Activated CD4-positive, alpha-beta T cell treated with anti-CD3 and anti-CD28 coated beads, Interleukin-2, amount 50 U/mL, for 4 hours (primary cell): ENCODE results near the gene SRC.

Source experiments
- DNase-seq, 2 experiments: peaks; one replicate each; pipeline ENCODE4 v3.0.0-alpha.2; 2020

Gene SRC

GRCh38 chr20:37351689-37352607 is 6.0 kb downstream of the SRC start:
- no peak for DNase-seq

- no peak for DNase-seq
These were observed 6.7 kb downstream of the SRC start for GRCh38 chr20:37352608-37352980.

DNA sequence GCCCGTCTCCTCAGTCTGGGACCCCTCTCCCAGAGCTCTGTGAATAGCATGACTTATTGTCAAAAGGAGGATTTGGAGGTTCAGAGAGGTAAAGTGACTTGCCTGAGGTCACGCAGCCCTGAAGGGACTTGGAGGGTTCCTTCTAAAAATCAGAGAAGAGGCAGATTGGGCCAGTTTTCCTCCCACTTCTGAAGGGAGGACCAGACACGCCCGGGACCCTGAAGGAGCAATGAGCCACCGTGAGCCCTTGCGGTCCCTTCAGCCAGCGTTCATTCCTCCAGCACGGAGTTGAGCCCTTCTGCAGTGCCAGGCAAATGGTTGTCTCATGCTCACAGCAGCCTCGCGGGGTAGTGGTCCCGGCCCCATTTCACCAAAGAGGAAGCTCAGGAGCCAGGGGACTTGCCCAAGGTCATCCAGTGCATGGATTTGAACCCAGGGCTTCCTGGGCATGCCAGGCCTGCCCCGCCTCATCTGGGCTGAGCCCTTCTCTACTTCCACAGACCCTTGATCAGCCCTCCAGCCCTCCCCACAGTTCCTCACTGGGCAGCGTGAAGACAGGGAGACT is 7.4 kb downstream of the SRC start:
- no peak for DNase-seq

- DNase-seq: no peak
These were observed 8.6 kb downstream of the SRC start for GRCh38 chr20:37354210-37355195.

- no peak for DNase-seq
These were observed 9.6 kb downstream of the SRC start for GRCh38 chr20:37355252-37356180.

GRCh38 chr20:37356387-37356786 is 10.4 kb downstream of the SRC start:
- DNase-seq: no peak

- DNase-seq: no peak
These were observed 11.0 kb downstream of the SRC start for GRCh38 chr20:37356961-37357371.

DNA sequence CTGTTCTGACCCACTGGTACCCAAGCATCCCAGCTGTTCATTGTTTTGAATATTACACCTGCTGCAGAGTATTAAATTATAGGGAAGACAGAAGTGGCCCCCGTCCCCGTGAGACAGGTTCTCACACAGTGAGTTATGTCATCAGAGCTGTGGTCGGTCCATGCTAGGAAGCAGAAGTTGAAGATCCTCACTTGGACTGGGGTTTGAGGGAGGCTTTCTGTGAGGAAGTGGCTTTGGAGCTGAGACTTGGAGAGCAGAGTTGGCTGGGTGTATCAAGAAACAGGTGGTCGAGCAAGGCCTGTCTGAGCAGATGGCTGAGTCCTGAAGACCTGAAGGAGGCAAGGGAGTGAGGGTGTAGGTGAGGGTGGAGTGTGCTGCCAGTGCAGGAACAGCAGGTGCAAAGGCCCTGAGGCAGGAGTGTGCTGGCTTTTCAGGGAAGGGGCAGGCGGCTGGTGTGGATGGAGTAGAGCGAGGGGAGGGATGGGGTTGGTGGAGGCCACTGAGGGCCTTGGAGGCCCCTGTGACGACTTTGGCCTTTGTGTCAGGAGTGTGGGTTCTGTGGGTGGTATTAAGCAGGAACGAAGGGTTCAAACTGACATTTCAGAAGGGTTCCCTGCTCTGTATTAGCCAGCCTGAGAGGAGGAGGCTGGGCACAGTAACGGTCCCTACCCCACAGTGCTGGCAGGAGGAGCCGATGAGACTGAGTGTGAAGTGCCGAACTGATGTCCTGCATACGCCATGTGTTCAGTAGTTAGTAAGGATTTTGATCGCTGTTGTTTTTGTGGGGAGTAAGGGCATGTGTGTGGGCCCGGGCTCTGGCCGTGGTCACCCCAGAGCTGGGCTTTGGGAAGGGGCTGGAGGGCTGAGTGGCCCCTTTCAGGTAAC is 11.8 kb downstream of the SRC start:
- DNase-seq: no peak

DNA sequence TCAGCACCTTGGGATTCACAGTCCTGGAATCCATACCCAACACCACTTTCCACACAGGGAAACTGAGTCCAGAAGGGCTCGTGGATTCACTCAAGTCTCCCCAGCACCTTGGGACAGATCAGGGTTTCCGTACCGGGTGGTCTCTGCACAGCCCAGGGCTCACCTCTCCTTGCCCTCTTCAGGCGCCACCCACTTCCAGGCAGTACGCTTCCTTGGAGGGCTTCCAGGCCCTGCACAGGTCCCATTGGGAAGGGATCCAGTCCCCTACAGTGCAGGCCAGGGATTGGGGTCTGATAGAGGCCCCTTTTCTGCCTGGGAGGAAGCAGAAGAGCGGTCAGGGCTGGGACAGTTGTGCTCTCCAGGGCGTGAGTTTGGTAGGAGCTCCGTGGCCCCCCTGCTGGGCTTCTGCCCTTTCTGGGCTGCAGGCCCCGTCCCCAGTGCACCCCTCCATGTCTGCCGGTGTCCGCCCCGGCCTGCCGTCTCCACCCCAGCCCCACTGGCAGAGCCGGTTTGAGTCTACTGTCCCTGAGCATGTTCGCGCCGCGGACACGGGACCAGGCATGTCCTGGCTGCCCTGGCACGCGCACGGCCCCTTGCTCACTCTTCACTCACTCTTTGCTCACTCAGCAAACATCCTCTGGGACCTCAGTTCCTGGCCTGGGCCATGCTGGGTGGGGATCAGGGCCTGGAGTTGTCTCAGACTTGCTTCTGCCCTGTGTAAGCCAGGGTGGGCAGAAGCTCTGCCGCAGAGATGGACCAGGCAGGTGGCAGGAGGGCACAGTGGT is 12.6 kb downstream of the SRC start:
- DNase-seq: no peak

- no peak for DNase-seq
These were observed 13.4 kb downstream of the SRC start for GRCh38 chr20:37359331-37359730.

- no peak for DNase-seq
These were observed 13.9 kb downstream of the SRC start for GRCh38 chr20:37359836-37360235.

GRCh38 chr20:37360391-37361115 is 14.6 kb downstream of the SRC start:
- no peak for DNase-seq

DNA sequence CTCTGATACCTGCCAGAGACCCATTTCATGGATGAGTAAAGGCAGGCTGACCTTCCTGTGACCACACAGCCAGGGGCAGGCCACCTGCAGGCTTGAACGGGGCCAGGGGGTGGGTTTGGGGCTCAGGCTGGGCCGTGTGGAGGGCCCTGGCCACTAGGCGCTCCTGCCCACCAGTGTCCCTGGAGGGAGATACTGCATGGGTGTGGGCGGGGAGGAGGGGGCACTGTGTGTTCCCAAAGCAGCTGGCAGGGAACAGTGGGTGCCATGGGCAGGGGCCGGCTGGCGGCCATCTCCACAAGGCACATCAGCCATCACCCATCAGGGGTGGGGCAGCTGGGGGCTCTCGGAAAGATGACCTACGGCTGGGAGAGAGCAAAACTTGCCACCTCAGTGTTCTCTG is 15.4 kb downstream of the SRC start:
- DNase-seq: no peak

GRCh38 chr20:37362231-37362792 is 16.4 kb downstream of the SRC start:
- no peak for DNase-seq

GRCh38 chr20:37362821-37363220 is 16.9 kb downstream of the SRC start:
- no peak for DNase-seq

DNA sequence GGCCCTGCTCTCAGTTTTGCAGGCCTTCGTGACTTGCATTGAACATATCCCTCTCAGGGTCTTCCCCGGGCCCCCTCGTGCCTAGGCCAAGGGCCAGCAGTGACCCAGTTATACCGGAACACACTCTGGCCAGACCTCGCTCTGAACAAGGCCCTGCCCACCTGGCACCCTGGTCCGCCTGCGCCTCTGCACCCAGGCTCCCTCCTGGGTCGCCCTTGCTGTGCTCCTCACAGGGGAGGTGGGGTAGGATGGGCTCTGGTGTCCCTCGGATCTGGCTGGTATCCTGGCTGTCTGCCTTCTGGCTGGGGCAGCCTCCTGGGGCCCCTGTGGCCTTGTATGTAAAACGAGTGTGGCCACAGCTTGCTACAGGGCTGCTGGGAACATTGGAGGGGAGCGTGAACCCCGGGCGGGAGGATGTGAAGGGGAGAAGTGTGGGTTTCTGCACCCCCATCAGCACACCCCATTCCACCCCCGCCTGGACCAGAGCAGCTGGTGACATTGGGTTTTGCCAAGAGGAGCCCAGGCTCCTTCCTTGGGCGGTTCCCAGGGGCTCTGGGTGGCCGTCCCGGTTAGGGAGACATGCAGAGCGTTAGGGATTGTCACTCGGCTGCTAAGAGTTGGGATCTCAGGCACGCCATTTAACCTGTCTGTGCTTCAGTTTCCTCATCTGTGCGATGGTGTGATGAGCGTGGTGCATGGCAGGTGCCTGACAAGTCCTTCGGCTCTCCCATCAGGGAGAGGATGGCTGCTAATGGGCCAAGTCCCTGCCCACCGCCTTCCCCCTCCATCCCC is 17.5 kb downstream of the SRC start:
- no peak for DNase-seq

GRCh38 chr20:37364013-37364926 is 18.3 kb downstream of the SRC start:
- DNase-seq: no peak
